ENCODE results near the gene CWC25.
A peak's percentile ranks its signal among the peaks of the same experiment; 100 is the strongest.

CWC25 gene

DNA sequence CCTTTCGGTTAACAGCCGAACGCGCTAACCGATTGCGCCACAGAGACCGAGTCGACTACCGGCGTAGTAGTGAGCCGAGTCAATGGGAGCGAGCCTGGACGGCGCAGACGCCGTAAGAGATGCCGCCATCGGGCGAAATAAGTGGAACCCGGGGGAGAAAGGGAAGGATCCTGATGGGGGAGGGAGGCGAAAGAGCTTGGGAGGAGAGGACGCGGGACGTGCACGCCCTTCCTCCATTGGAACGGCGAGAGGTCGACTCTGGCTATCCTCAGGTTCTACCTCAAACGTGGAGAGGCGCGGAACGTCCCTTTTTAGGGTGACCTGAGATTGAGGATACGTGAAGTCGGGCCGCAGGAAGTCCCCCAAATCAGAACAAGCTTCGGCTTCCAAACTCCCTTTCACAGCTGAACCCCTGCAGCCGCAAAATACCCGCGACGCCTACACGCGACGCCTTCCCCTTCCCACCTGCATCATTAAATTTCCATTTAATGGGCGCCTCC lies 73.3 kb downstream of the CWC25 start:
- TF ChIP-seq, protein P1, sequence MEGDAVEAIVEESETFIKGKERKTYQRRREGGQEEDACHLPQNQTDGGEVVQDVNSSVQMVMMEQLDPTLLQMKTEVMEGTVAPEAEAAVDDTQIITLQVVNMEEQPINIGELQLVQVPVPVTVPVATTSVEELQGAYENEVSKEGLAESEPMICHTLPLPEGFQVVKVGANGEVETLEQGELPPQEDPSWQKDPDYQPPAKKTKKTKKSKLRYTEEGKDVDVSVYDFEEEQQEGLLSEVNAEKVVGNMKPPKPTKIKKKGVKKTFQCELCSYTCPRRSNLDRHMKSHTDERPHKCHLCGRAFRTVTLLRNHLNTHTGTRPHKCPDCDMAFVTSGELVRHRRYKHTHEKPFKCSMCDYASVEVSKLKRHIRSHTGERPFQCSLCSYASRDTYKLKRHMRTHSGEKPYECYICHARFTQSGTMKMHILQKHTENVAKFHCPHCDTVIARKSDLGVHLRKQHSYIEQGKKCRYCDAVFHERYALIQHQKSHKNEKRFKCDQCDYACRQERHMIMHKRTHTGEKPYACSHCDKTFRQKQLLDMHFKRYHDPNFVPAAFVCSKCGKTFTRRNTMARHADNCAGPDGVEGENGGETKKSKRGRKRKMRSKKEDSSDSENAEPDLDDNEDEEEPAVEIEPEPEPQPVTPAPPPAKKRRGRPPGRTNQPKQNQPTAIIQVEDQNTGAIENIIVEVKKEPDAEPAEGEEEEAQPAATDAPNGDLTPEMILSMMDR (IDR thresholded peaks at IDR 0.05), result no peak
- TF ChIP-seq ZFX (IDR thresholded peaks at IDR 0.05; ENCODE audit: borderline replicate concordance), result no peak
- H3K27ac ChIP-seq, result peak overlapping the region; percentile 99

DNA sequence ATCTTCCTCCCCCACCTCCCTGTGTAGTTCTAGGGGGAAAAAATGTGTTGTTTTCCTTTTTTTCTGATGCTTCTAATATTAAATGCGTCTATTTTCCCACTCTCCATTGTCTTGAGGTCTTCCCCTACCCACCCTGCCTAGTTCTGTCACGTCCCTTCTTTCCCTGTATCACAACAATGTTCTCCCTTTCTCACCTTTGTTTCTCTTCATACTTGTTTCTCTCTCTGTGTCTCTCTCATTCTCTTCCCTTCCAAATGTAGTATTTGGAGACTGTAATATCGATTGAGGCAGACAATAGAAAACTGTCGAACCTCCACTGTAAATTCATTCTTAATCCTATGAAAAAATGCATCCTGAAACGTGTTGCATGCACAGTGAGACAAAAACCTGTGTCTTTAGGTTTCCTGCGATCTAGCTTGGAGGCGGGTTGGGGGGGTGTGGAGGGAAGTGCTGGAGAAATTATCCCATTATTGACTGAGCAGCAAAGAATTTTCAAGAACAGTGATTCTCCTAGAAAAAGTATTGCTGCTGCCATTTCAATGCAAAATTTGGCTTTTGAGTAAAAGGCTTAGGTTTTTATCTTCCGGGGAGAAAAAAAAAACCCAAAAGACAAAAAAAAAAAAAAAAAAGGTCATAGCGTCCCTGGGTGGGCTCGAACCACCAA lies 73.8 kb downstream of the CWC25 start:
- H3K27ac ChIP-seq, result peak overlapping the region; percentile 99

More for the DNA sequence above, 73.8 kb downstream of the CWC25 start:
- TF ChIP-seq, protein P1 (IDR thresholded peaks at IDR 0.05), result no peak
- no peak for TF ChIP-seq ZFX (IDR thresholded peaks at IDR 0.05; ENCODE audit: borderline replicate concordance)

All from 22Rv1 (cell line).